GM19455 (cell line): ENCODE results near the gene SLK.

Source experiments
- ATAC-seq: cut with Tn5 transposase; IDR thresholded peaks from one replicate; pipeline ENCODE4 v1.9.1; 2021; ENCODE audit not compliant: unreplicated experiment

Gene SLK

DNA sequence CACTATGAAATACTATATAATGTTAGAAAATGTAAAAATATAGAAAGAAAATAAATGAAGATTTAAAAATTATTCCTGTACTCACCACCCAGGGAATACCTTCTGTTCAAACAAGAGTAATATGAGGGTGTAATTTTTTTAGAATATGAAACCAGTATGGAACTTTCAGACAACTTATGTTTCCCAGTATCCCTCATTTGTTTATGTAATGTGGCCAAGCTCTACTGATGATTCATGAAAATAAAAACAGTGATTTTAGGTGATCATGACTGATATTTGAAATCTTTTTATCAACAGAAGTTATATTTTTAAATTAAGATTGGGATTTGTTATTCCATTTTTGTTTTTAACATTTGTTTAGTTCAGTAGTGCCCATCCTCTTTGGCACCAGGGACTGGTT lies 18.8 kb downstream of the SLK start:
- no peak for ATAC-seq

DNA sequence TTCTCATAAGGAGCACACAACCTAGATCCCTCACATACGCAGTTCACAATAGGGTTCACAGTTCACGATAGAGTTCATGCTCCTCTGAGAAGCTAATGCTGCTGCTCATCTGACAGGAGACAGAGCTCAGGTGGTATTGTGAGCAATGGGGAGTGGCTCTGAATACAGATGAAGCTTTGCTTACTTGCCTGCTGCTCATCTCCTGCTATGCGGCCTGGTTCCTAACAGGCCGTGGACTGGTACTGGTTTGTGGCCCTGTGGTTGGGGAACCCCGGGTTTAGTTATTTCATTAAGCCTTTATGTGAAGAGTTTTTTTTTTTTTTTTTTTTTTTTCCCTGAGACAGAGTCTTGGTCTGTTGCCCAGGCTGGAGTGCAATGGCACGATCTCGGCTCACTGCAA lies 19.4 kb downstream of the SLK start:
- ATAC-seq = no peak

DNA sequence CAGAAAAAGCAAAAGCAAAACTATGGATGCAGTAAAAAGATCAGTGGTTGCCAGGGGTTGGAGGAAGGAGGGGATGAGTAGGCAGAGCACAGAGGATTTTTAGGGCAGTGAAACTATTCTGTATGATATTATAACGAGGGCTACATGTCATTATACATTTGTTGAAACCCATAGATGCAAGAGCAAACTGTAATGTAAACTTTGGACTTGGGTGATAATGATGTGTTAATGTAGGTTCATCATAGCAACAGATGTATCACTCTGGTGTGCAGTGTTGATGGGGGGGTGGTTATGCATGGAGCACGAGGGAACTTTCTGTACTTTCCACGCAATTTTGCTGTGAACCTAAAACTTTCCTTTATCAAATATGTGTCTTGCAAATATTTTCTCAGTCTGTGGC lies 23.2 kb downstream of the SLK start:
- no peak for ATAC-seq

DNA sequence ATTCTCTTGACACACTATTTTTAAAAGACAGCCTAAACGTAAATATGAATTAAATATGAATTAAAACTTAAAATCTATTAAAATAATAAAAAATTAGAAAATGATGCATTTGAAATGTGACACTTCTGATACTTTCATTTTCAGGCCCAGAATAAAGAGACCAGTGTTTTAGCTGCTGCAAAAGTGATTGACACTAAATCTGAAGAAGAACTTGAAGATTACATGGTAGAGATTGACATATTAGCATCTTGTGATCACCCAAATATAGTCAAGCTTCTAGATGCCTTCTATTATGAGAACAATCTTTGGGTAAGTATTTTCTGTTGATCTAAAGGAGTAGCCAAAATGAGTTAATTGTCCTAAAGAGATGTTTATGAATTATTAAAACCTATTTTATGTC lies 23.6 kb downstream of the SLK start:
- ATAC-seq = no peak

DNA sequence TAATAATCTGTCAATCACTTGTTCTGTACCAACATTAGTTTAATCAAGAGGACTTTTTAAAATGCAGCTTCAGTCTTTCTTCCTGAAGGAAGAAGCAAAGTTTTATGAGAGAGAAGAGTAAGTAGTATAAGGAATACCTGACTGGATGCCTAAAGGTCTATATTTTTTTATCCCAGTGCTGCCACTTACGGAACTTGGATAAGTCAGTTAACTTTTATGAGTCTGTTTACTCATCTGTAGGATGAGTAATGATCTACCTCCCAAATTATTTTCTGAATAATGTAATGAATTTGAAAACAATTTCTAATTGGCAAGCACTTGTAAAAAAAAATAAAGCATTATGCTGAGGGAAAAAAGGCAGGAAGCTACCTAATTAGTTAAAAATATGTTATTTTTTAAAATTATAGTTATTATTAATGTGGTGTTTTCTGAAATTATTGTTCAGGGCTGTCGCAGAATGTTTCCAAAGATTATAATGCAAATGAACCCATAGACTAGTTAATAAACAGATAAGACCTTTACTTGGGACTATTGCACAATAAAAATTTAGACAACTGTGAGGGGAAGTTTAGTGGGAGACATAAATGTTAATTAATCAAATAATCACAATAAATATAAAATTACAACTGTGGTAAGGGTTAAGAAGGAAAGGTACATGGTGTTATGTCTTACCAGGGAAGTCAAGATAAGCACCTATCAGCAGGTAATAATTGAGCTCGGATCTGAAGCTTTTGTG lies 24.6 kb downstream of the SLK start:
- ATAC-seq = no peak

DNA sequence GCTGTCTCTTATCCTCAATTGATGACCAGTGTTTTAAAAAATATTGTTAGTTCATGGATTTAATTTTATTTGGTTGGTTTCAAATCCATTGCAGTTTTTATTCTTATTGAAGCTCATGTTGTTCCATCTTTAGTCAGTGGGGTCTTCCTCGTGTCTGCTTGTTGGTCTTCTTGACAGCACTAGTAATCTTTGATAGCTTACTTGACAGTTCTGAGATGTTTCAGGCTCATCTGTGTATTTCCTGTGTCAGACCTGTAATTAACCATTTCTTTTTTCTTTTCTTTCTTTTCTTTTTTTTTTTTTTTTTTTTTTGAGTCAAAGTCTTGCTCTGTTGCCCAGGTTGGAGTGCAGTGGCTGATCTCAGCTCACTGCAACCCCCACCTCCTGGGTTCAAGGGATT lies 28.2 kb downstream of the SLK start:
- no peak for ATAC-seq

DNA sequence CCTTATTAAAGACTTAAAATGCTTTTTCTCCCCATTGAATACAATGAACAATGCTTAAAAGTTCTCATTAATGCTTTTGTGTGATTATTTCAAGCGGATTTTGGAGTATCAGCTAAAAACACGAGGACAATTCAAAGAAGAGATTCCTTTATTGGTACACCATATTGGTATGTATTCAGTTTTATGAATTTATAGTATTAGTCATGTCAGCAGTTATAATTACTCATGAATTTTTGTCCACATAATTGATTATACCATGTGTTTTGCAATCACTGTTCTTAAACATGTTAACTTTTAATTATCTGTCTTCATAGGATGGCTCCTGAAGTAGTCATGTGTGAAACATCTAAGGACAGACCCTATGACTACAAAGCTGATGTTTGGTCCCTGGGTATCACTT lies 31.9 kb downstream of the SLK start:
- no peak for ATAC-seq

DNA sequence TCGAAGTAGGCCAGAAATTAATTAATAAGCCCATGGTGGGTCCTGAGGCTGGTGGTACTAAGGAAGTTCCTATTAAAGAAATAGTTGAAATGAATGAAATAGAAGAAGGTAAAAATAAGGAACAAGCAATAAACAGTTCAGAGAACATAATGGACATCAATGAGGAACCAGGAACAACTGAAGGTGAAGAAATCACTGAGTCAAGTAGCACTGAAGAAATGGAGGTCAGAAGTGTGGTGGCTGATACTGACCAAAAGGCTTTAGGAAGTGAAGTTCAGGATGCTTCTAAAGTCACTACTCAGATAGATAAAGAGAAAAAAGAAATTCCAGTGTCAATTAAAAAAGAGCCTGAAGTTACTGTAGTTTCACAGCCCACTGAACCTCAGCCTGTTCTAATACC lies 36.0 kb downstream of the SLK start:
- ATAC-seq = no peak

DNA sequence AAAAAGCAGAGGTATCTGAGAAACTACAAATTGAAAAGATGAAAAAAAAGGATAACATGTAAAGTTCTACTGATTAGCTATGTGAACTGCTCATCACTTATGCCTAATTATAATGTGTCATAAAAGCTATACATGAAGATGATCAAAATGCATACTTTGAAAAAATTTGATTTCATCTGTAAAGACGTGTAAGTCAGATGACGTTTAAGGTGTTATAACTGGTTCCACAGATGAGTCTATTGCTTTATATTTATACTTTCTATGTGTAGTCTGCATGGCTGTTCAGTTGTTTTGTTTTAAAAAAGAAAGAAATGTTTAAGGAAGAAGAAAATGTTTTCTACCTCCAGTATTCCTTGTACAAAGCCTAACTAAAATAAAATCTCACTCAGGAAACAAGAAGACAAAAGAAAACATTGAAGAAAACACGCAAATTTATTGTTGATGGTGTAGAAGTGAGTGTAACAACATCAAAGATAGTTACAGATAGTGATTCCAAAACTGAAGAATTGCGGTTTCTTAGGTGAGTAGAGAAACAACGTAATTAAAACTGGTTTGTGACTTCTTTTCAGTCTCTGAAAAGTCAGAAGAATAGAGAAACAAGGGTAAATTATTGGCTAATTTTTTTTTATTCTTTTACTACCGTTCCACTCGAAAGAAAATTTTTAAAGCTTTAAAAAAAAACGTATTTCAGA lies 38.4 kb downstream of the SLK start:
- ATAC-seq = no peak

DNA sequence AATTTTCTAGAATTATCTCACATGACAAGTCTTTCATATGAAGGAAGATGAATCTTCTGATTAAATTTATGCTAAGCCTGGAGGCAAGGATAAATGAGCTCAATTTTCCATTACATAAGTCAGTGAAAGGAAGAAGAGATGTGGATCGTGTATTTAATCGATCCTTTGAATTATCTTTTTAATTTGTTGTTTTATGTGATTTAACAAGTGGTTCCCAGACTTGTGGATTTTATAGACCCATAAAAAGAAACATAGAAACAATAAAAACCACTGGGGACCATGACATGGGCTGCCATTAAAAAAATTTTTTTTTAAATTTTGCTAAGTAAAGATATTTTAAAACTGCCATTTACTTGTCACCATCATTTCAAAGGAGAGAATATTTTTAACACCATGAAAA lies 45.0 kb downstream of the SLK start:
- no peak for ATAC-seq

DNA sequence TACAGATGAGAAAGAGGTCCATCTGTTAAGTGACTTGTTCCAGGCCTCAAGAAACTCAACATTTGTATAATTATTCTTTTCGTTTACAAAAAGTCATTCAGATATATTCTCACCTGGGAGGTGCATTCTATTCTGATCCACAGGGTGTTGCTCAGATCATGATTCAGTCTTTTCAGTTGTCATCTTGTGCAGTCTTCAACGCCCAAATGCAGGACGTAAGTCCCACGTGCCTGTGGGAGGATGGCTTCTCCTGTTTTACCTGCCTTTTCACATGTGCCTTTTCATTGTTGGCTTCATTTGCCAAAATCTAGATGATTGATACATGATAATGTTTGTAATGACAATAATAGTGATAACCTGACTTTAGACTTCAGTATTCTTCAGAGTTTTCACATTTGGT lies 46.5 kb downstream of the SLK start:
- ATAC-seq = no peak

DNA sequence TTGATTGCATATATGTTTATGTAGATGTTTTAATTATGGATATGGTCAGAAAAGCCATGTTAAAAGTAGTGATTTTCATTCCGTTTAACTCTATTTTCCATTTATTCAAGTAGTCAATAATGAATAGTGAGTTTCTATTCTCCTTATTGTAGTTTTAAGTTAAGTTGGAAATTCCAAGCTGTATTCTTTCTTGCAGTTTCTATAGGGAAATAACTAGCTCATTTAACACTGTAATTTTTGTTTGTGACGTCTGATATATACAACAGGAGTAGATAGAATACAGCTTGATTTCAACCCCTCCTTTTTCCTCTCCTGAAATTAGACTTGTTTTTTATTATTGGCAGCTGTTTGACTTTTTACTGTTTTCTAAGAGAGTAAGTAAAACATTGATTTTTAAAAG lies 47.2 kb downstream of the SLK start:
- no peak for ATAC-seq

DNA sequence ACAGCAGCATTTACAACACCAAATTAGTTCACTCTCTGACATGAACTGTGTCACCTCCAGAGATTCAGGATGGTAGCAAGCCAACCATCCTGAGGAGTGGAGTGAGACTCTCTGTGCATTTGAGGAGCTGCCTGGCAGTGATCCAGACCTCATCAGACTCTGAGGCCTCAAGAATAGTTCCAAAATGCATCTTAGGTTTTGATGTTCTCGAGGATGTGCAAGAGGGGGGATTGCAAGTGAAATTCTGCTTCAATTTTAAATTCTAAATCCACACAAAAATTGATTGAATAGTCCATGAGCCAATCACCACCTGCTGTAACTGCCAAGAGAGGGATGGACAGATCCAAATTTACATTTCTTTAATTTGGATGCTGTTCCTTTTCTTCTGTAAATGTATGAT lies 49.7 kb downstream of the SLK start:
- no peak for ATAC-seq

DNA sequence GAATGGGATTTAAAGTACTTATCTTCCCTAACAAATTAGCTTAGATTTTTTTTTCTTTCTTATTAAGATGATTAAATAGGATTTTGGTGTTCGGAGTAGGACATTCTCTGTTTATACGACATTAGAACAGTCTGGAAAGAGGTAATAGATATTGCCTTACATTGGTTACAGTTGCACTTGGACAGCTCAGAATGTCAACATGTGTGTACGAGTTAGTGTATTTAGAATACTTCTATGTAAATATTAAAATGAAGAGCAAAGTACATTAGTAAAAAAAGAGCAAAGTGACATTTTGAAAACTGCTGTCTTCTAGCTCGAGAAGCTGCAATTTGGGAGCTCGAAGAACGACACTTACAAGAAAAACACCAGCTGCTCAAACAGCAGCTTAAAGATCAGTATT lies 51.5 kb downstream of the SLK start:
- ATAC-seq = no peak

DNA sequence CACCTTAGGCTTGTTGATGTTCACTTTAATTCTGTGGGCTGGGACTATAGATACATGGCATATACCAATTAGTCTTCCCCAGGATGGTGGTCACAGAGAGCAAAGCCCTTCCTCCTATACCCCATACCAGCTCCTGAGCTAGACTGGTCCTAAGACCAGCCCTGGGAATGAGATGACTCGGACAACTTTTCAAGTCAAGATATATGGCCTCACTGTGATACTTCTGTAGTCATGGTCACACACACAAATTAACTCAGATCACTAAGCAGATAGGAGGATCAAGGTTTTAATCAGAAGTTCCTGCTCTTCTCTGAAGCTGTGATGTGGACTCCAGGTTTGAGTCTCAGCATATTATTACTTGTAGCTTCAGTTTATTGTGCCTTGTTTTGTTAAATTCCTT lies 53.1 kb downstream of the SLK start:
- no peak for ATAC-seq

DNA sequence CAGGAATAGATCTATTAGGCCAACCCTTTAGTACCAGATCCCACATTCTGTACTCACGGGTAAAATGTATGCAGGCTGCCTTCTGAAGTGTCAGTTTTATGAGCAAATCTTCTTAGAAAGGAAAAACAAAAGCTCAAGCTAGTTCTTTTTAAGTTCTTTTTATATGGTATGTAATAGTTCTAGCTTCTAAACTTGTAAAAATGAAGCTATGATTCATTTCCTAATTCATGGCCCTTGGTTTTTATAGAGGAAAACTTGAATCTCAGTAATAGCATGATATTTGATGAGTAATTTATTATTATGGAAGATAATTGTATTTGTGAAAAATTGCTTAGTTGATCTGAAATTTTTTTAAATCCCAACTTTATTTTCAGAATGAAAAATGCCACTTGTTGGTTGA lies 54.3 kb downstream of the SLK start:
- ATAC-seq = no peak

DNA sequence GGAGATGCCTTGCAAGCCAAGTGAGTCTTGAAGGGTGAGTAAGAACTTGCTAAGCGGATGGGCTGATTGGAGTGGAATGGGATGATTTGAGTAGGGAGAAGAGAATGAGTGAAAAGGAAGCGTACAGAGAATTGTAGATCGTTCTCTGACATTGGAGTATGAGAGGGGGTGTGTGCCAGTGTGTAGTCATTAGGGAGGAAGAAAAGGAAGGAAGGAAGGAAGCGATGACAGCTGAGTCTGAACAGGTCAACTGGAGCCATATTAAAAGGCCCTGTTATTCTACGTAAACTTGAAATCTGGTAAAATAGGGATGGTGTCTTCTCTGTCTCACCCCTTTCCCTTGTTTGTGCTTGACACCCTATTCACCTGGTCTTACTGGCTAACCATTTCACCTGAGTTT lies 55.1 kb downstream of the SLK start:
- no peak for ATAC-seq

DNA sequence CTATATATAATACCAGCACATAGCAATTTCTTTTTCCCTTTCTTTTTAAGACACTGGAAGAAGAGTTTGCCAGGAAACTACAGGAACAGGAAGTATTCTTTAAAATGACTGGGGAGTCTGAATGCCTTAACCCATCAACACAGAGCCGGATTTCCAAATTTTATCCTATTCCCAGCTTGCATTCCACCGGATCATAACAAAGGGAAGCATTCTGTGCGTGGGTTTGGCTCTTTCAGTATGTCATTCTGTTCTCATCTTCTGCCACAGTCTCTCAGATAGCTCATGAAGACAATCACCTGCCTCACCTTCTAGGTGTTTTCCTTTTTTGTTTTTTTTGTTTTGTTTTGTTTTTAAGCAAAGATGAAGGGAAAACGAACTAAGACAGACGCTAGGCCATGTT lies 58.6 kb downstream of the SLK start:
- ATAC-seq = no peak

DNA sequence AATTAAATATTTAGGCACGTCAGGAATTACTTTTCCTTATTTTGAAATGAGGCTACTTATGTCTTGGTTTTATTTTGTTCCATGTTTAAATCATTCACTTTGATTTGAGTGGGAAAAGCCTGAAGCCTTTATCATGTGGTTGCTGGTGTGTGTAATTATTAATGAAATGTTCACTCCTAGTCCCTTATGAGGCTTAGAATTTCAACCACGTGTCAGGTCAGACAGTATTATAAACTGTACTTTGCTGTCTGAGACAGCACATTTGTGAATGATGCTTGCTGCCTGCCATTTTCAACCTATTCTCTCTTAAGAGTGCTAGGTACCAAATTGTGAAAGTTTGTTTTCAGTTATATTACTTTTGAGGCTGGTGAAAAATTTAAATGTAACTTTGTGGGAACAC lies 59.8 kb downstream of the SLK start:
- no peak for ATAC-seq

DNA sequence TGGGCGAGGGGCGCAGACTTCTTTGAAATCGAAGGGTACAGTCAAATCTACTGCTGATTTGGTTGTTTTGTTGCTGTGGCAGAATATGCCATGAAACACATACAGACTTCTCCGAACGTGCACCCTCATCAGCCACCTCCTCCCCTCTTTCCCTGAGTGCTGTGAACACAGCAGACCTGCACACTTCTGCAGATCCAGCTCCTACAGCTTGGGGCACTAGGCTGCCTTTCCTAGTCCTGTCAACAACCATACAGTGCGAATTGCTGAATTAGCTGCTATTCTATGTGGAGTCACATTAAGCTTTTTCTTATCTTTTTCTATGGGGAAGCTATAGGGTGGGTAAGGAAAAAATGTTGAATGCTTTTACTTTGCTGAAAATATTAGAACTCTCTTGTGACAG lies 61.2 kb downstream of the SLK start:
- no peak for ATAC-seq

DNA sequence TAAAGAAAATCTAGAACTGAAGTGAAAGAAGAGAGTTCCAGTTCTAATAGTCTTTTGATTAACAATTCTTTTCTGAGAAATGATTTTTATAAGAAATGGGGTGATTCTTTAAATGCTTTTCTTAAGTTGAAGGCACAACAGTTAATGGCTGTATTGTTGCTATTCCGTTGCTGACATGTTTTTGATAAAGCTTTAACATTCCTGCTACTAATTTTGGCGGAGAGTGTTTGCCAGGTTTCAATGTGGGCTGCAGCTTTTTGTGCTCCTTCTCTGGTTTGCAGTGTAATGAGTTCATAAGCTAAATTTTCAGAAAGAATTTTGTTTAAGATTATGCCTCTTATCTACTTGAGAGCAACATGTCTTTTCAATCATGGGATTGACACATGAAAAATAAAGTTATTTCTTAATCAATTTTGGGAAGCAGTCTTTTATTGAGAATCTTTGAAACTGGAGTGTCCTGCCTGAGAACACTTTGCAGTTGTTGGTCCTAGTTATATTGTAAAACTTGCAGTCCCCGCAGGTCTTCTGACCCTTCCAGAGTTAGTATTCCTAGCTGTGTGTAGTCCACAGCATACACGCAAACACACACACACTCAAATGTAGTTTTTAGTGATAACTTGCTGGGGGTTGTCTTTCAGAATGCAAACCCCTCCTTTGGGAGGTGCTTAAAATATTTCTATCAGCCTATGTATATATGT lies 62.0 kb downstream of the SLK start:
- no peak for ATAC-seq

DNA sequence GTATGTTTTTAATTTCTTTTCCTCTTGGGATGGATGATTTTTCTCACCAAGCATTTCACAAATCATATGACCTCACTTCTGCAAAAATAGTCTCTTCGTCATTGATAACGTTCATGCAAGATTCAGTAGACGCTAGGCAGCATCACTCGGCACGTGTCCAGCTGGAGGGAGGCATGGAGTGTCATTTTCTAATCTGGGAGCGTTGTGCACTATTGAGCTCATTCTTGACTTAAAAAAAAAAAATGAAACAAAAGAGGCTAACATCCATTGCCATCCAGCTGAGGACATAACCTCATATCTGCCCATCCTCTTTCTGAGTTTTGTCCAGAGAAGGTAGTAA lies 62.6 kb downstream of the SLK start:
- no peak for ATAC-seq

DNA sequence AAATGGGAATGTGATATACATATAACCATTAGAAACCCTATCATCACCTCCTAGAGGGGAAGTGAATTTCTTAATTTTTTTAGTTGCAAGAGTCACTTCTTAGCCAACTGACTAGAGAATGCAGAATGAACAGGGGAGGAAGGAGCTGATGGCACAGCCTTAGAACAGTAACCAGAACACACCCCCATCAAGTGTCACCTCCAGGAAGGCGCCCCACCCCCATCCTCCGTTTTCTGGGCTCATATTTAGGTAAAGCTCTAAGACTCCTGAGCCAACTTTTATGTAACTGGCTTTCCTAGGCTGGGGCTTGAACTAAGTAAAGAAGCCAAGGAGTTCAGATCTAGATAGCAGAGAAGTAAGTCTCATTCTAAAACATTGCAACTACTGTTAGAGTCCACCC lies 64.7 kb downstream of the SLK start:
- ATAC-seq = no peak
